ENCODE data around the gene ARHGAP26.

ARHGAP26 gene

GRCh38 chr5:143177263-143177983, 407.2 kb downstream of the ARHGAP26 start:
- no peaks in the 10 kb centered on the region for H3K9me3 ChIP-seq
- H3K27ac ChIP-seq = no peak overlapping the region
- peaks cover 48% of the 10 kb centered on the region for H3K36me3 ChIP-seq
- TF ChIP-seq CTCF (IDR thresholded peaks at IDR 0.05) = no peak
- H3K27me3 ChIP-seq = no peaks in the 10 kb centered on the region
- H3K4me1 ChIP-seq (ENCODE audit: control insufficient read depth in 1 of 2, insufficient read depth in 1 of 2, low read depth in 1 of 2, low read length in 1 of 2) = peaks cover 0 to 5% of the 10 kb centered on the region in 2 experiments
- no peak overlapping the region for H3K4me3 ChIP-seq (ENCODE audit: low read depth in 1 of 2, low read length in 1 of 2)

DNA sequence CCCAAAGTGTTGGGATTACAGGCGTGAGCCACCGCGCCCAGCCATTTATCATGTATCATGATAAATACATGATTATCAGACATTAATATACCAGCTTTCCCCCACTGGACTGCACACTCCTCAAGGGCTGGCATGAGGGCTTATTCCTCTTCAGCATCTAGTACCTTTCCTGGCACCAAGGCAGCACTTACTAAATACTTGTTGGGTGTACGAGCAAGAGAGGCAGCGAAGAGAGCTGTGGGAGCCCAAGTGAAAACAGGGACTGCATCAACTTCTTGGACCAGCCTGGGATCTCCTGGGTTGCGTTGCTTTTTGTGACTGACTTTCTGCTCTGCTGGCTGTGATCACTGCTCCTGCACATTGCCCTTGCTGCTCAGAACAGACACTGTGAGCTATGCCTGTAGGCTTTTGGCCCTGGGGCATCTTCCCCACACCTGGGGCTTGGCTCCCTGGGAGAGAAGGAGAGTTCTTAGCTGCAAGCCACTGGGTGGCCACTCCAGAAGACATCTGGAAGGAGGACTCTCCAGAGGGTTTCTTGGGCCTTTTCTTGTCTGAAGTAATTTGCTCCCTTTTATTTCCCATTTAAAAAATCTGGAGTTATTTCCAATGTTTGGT, 409.1 kb downstream of the ARHGAP26 start:
- peaks cover 0 to 6% of the 10 kb centered on the region in 2 experiments for H3K4me1 ChIP-seq (ENCODE audit: control insufficient read depth in 1 of 2, insufficient read depth in 1 of 2, low read depth in 1 of 2, low read length in 1 of 2)
- no peak for TF ChIP-seq CTCF (IDR thresholded peaks at IDR 0.05)

GRCh38 chr5:143180751-143181150, 410.6 kb downstream of the ARHGAP26 start:
- H3K4me3 ChIP-seq (ENCODE audit: low read depth in 1 of 2, low read length in 1 of 2) = no peak overlapping the region
- no peaks in the 10 kb centered on the region for H3K27me3 ChIP-seq
- no peak for TF ChIP-seq CTCF (IDR thresholded peaks at IDR 0.05)
- peak overlapping the region; percentile 17 for H3K27ac ChIP-seq
- peaks cover 0 to 6% of the 10 kb centered on the region in 2 experiments for H3K4me1 ChIP-seq (ENCODE audit: control insufficient read depth in 1 of 2, insufficient read depth in 1 of 2, low read depth in 1 of 2, low read length in 1 of 2)
- H3K36me3 ChIP-seq = peaks cover 32% of the 10 kb centered on the region
- H3K9me3 ChIP-seq = no peaks in the 10 kb centered on the region

More for the DNA sequence above, 409.1 kb downstream of the ARHGAP26 start:
- Histone ChIP-seq H3K36me3 (peaks cover 36% of the 10 kb centered on the region), H3K27ac (no peak overlapping the region), H3K27me3 (no peaks in the 10 kb centered on the region), H3K9me3 (no peaks in the 10 kb centered on the region), H3K4me3 (ENCODE audit: low read depth in 1 of 2, low read length in 1 of 2) (no peak overlapping the region)

- Histone ChIP-seq H3K27me3 (no peaks in the 10 kb centered on the region), H3K27ac (peak overlapping the region; percentile 17)
Observed at GRCh38 chr5:143181173-143181572, 411.0 kb downstream of the ARHGAP26 start.

GRCh38 chr5:143182106-143182505, 411.9 kb downstream of the ARHGAP26 start:
- Histone ChIP-seq H3K9me3 (no peaks in the 10 kb centered on the region), H3K4me1 (ENCODE audit: control insufficient read depth in 1 of 2, insufficient read depth in 1 of 2, low read depth in 1 of 2, low read length in 1 of 2) (peaks cover 0 to 6% of the 10 kb centered on the region in 2 experiments), H3K27me3 (no peaks in the 10 kb centered on the region), H3K4me3 (ENCODE audit: low read depth in 1 of 2, low read length in 1 of 2) (no peak overlapping the region), H3K27ac (no peak overlapping the region), H3K36me3 (peaks cover 27% of the 10 kb centered on the region)
- TF ChIP-seq CTCF (IDR thresholded peaks at IDR 0.05) = no peak

More at GRCh38 chr5:143181173-143181572, 411.0 kb downstream of the ARHGAP26 start:
- TF ChIP-seq CTCF (IDR thresholded peaks at IDR 0.05) = no peak
- no peaks in the 10 kb centered on the region for H3K9me3 ChIP-seq
- no peak overlapping the region for H3K4me3 ChIP-seq (ENCODE audit: low read depth in 1 of 2, low read length in 1 of 2)
- peaks cover 0 to 6% of the 10 kb centered on the region in 2 experiments for H3K4me1 ChIP-seq (ENCODE audit: control insufficient read depth in 1 of 2, insufficient read depth in 1 of 2, low read depth in 1 of 2, low read length in 1 of 2)
- peaks cover 32% of the 10 kb centered on the region for H3K36me3 ChIP-seq

All from neutrophil (primary cell).